Nephron progenitor cell (in vitro differentiated cells): ENCODE data around the gene APOB.

Source experiments
- DNase-seq: peaks from one replicate; pipeline ENCODE4 v3.0.0; 2021
- H3K27ac Mint-ChIP-seq: 2 replicates; pipeline ENCODE4 v1.8.0; 2021; ENCODE audit warnings: mild to moderate bottlenecking, moderate library complexity, mixed read lengths
- H3K27me3 Mint-ChIP-seq: 2 replicates; pipeline ENCODE4 v1.8.0; 2021; ENCODE audit warnings: mild to moderate bottlenecking, low read depth, mixed read lengths; ENCODE audit not compliant: poor library complexity
- H3K36me3 Mint-ChIP-seq: 2 replicates; pipeline ENCODE4 v1.8.0; 2021; ENCODE audit warnings: low read depth, mixed read lengths
- H3K4me1 Mint-ChIP-seq: 2 replicates; pipeline ENCODE4 v1.8.0; 2021; ENCODE audit warnings: mixed read lengths
- H3K4me3 Mint-ChIP-seq: 2 replicates; pipeline ENCODE4 v1.8.0; 2021; ENCODE audit warnings: mild to moderate bottlenecking, moderate library complexity, mixed read lengths
- H3K9me3 Mint-ChIP-seq: 2 replicates; pipeline ENCODE4 v1.8.0; 2021; ENCODE audit warnings: mild to moderate bottlenecking, moderate library complexity, mixed read lengths
- TF ChIP-seq, protein P1 (sequence below): fragments of 200-600 bp; sonication (generic); IDR thresholded peaks from 2 replicates; pipeline ENCODE4 v1.5.0; 2021; ENCODE audit warnings: antibody characterized with exemption

APOB gene

DNA sequence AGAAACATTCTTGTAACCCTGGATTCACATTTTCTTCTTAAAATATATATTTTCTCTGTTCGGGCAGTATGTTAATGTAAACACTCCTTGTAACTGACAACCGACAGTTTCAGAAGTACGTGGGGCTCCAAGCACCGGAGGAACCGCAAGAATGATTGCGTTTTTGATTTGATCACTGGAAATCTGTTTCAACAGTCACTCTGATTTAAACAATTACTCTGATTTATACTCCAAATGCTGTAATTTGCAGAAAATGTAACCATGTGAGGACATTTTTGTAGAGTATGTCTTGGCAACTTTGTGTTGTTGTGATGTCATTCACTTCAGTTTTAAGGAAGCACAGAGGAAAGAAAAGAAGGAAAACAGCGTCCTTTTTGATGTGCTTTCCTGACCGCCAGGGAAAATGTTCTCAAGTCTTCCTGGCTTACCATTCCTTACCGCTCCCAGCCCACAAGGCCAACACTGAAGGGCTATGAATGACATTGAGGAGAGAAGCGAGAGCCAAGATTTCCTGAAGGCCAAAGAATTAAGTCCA lies 77.7 kb downstream of the APOB start:
- no peaks in the 10 kb centered on the region for H3K9me3 Mint-ChIP-seq
- no peaks in the 10 kb centered on the region for H3K36me3 Mint-ChIP-seq
- TF ChIP-seq, protein P1, sequence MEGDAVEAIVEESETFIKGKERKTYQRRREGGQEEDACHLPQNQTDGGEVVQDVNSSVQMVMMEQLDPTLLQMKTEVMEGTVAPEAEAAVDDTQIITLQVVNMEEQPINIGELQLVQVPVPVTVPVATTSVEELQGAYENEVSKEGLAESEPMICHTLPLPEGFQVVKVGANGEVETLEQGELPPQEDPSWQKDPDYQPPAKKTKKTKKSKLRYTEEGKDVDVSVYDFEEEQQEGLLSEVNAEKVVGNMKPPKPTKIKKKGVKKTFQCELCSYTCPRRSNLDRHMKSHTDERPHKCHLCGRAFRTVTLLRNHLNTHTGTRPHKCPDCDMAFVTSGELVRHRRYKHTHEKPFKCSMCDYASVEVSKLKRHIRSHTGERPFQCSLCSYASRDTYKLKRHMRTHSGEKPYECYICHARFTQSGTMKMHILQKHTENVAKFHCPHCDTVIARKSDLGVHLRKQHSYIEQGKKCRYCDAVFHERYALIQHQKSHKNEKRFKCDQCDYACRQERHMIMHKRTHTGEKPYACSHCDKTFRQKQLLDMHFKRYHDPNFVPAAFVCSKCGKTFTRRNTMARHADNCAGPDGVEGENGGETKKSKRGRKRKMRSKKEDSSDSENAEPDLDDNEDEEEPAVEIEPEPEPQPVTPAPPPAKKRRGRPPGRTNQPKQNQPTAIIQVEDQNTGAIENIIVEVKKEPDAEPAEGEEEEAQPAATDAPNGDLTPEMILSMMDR, result no peak
- H3K27me3 Mint-ChIP-seq, result peaks cover 23% of the 10 kb centered on the region
- no peak overlapping the region for H3K27ac Mint-ChIP-seq
- no peak overlapping the region for H3K4me3 Mint-ChIP-seq
- no peak for DNase-seq
- peaks cover 5% of the 10 kb centered on the region for H3K4me1 Mint-ChIP-seq

DNA sequence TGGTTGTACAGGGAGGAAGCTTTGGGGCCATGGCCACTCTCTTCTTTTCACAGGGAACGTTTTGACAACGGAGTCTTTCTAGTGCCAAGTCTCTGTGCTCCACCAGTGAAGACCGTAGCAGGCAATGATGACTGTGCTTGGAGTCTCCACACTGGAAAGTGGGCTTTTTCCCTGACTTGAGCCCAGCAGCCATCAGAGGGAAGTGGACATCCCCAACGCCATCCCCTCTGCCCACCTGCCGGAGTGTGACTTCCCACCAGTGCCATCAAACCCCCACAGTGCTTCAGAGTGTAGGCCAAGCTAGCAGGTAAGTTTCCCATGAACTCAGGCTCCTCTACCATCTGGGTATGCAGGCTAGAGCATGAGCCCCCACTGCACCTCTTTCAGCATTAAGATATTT lies 78.7 kb downstream of the APOB start:
- no peaks in the 10 kb centered on the region for H3K9me3 Mint-ChIP-seq
- H3K27me3 Mint-ChIP-seq, result peaks cover 32% of the 10 kb centered on the region
- no peaks in the 10 kb centered on the region for H3K36me3 Mint-ChIP-seq
- no peak for DNase-seq
- no peak overlapping the region for H3K27ac Mint-ChIP-seq
- no peak overlapping the region for H3K4me3 Mint-ChIP-seq
- TF ChIP-seq, protein P1, result no peak
- peaks cover 8% of the 10 kb centered on the region for H3K4me1 Mint-ChIP-seq

DNA sequence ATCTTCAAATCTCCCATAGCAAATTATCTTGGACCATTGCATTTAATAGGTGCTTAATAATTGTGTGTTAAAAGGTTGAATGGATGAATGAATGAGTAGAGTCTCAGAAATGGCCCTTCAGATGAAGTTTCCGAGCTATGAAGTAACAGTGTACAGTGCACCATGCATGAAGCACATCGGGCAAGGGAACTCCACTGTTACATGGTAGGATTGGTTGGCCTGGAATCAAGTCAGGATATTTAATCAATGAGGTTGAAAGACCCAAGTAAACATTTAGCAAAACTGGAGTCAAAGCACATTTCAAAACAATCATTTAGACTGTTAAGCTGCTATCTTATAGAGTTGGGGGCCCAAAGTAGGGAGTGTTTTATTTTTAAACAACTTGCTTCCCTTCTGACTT lies 80.0 kb downstream of the APOB start:
- no peak for DNase-seq
- Mint-ChIP-seq H3K9me3 (no peaks in the 10 kb centered on the region), H3K27me3 (peaks cover 43% of the 10 kb centered on the region), H3K27ac (no peak overlapping the region), H3K4me1 (peaks cover 19% of the 10 kb centered on the region), H3K36me3 (no peaks in the 10 kb centered on the region), H3K4me3 (no peak overlapping the region)
- TF ChIP-seq, protein P1, result no peak

DNA sequence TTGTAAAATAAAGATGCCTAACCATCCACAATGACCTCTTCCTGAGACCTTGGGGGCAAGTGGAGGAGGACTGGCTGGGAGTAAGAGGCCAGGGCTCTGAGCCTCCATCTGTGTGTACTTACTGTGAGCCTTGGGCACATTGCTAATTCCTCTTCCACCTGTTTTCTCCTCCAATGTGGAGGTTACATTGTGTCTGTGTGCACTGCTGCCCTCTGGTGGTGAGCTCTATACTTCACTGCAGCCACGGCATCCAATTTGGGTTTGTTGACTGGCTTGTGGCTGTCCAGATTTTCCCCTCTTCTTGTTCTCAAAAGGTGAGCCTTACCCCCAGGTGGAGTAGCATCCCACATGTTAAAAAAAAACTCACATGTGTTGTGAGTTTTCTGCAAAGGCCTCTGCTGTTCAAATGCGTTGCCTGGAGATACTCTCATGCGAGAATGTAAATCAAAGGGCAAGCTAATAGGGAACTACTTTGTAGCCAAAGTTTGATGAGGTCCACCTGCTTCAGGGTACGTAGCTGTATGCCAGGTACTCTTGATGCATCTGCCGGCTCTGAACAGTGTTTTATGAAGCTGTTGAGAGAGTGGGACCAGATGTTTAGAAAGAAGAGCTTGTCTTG lies 80.8 kb downstream of the APOB start:
- no peak overlapping the region for H3K4me3 Mint-ChIP-seq
- H3K9me3 Mint-ChIP-seq, result no peaks in the 10 kb centered on the region
- H3K27me3 Mint-ChIP-seq, result peaks cover 47% of the 10 kb centered on the region
- DNase-seq, result peak; percentile 85
- no peaks in the 10 kb centered on the region for H3K36me3 Mint-ChIP-seq
- no peak overlapping the region for H3K27ac Mint-ChIP-seq
- TF ChIP-seq, protein P1, result peak; percentile 76
- peaks cover 27% of the 10 kb centered on the region for H3K4me1 Mint-ChIP-seq

DNA sequence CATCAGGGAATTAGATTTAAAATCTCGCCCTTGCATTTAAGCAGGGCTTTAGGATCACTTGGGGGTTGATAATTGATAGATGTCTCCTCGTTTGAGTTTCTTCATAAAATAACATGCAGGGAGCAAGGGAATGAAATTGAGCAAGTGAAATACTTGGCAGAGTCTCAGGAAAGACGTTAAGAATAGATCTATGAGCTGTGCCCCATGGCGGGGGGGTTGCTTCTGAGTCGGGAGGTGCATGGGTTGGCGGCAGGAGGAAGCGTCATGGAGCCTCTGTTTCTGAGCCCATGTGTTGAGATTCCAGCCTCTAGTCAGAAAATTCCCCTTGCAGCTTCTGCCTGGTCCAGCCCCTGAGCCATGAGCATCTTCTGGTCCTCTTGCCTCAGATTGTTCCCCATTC lies 82.0 kb downstream of the APOB start:
- peaks cover 34% of the 10 kb centered on the region for H3K4me1 Mint-ChIP-seq
- H3K9me3 Mint-ChIP-seq, result no peaks in the 10 kb centered on the region
- DNase-seq, result no peak
- no peak overlapping the region for H3K4me3 Mint-ChIP-seq
- TF ChIP-seq, protein P1, result no peak
- H3K36me3 Mint-ChIP-seq, result no peaks in the 10 kb centered on the region
- H3K27ac Mint-ChIP-seq, result no peak overlapping the region
- peaks cover 48% of the 10 kb centered on the region for H3K27me3 Mint-ChIP-seq

DNA sequence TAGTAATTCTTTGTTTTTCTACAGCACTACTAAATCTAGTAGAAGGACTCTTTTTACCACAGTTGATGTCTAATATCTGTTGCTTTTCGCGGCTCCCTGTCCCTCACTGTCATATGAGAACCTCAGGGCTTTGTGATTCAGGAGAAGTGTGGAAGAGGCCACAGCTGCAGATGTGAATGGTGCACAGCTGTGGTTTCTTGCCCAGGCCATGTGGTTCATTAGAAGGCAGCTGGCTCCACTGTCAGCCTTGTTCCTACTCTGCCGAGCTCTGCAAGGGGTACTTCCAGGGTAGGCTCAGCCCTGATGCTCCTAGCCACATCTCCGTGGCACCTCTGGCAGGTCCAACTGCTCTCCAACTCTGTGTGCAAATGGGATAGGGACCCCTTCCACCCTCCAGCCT lies 83.9 kb downstream of the APOB start:
- peaks cover 47% of the 10 kb centered on the region for H3K27me3 Mint-ChIP-seq
- no peak overlapping the region for H3K4me3 Mint-ChIP-seq
- H3K27ac Mint-ChIP-seq, result no peak overlapping the region
- H3K36me3 Mint-ChIP-seq, result no peaks in the 10 kb centered on the region
- TF ChIP-seq, protein P1, result no peak
- DNase-seq, result no peak
- H3K9me3 Mint-ChIP-seq, result no peaks in the 10 kb centered on the region
- H3K4me1 Mint-ChIP-seq, result peaks cover 38% of the 10 kb centered on the region
